ENCODE results near the gene PPFIA2. TPM values are rescaled to one million over a fixed set of nuclear protein-coding genes. Genes with fewer than 3 reads are reported as not detected.

PPFIA2 gene
- total and polyA plus RNA-seq, 9 of the 15 experiments (the other 6 are each of a cell fraction or from before 2014, with no cell fraction given): not detected

DNA sequence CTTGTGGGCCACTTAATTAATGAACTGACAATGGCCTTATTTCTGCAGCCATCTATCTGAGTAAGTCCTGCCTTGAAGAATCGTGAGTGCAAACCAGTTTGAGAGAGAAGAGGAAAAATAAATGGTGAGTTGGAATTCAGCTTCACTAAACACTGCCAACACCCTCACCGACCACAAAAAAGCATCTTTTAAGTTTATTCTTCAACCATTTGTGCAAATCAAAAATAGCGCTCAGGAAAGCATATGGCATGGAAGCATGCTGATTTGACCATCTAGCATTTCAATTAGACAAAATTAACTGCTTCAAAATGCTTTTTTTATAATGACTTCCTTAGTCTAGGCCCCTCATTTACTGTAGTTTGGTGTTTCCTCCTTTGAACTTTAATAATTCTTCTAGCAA lies 294.0 kb downstream of the PPFIA2 start:
- intact Hi-C loops (cut with micrococcal nuclease): no loop called here
- Histone ChIP-seq H2AFZ (ENCODE audit: low read depth, low read length) (no peak overlapping the region), H3K9me3 (replicated peaks; ENCODE audit: control insufficient read depth, insufficient read depth, low read depth, low read length) (no peaks in the 10 kb centered on the region), H3K27ac (ENCODE audit: extremely low read depth, low read depth, low read length) (no peak overlapping the region), H3K27me3 (ENCODE audit: control insufficient read depth in 2 of 2, insufficient read depth in 2 of 2, low read length in 2 of 2) (no peaks in the 10 kb centered on the region), H3K9me1 (ENCODE audit: control insufficient read depth, insufficient read depth, low read length) (no peaks in the 10 kb centered on the region), H3K4me3 (no peak overlapping the region), H3K4me2 (ENCODE audit: insufficient read depth, low read length) (no peak overlapping the region), H3K36me3 (ENCODE audit: control insufficient read depth, insufficient read depth, low read length) (no peaks in the 10 kb centered on the region), H4K20me1 (replicated peaks; ENCODE audit: control insufficient read depth, insufficient read depth, low read length) (no peaks in the 10 kb centered on the region), H3K9ac (ENCODE audit: insufficient read depth in 1 of 2, low read depth in 2 of 2, low read length in 2 of 2) (no peak overlapping the region), H3K79me2 (ENCODE audit: control insufficient read depth, insufficient read depth, low read length) (no peaks in the 10 kb centered on the region), H3K4me1 (replicated peaks in 1 of 2; ENCODE audit: control insufficient read depth in 2 of 2, insufficient read depth in 2 of 2, low read length in 2 of 2) (no peaks in the 10 kb centered on the region)
- DNase-seq (ENCODE audit: extremely low read depth in 1 of 4, low spot score in 3 of 4): no peak
- in situ Hi-C loops (cut with MboI): no loop called here
- BruUV-seq (replicated peaks): no TSS peak
- no peak for TF ChIP-seq PHB (CRISPR knock-in tag; IDR thresholded peaks at IDR 0.05)
- no peak for TF ChIP-seq PURB (CRISPR knock-in tag; IDR thresholded peaks at IDR 0.05; ENCODE audit: low read depth)
- no peak for TF ChIP-seq NELFE (IDR thresholded peaks at IDR 0.05; ENCODE audit: insufficient read depth, insufficient read length)
- no peak for TF ChIP-seq SAFB2 (IDR thresholded peaks at IDR 0.05; ENCODE audit: borderline replicate concordance, low read depth, low read length, severe bottlenecking)
- no peak for TF ChIP-seq ZNF282 (CRISPR knock-in tag; IDR thresholded peaks at IDR 0.05)
- no peak for TF ChIP-seq ELF4 (CRISPR knock-in tag; IDR thresholded peaks at IDR 0.05)
- TF ChIP-seq ZC3H4 (CRISPR knock-in tag; IDR thresholded peaks at IDR 0.05; ENCODE audit: borderline replicate concordance): no peak
- TF ChIP-seq MCM5 (IDR thresholded peaks at IDR 0.05; ENCODE audit: low read depth): no peak
- no peak for TF ChIP-seq CHD2 (IDR thresholded peaks at IDR 0.05; ENCODE audit: low read depth, low read length)
- no peak for TF ChIP-seq ZKSCAN8 (CRISPR knock-in tag; IDR thresholded peaks at IDR 0.05)
- TF ChIP-seq KDM5B (IDR thresholded peaks at IDR 0.05; ENCODE audit: insufficient replicate concordance, low read depth, low read length): no peak
- TF ChIP-seq DNMT1 (IDR thresholded peaks at IDR 0.05): no peak
- no peak for TF ChIP-seq ZNF347 (CRISPR knock-in tag; IDR thresholded peaks at IDR 0.05; ENCODE audit: low read depth)
- no peak for TF ChIP-seq HNRNPH1 (optimal IDR thresholded peaks at IDR 0.05; ENCODE audit: low read depth, low read length)
- no peak for TF ChIP-seq HDAC1 (IDR thresholded peaks at IDR 0.05)
- TF ChIP-seq ZNF764 (CRISPR knock-in tag; IDR thresholded peaks at IDR 0.05; ENCODE audit: low read depth): no peak
- no peak for TF ChIP-seq PHF20 (IDR thresholded peaks at IDR 0.05; ENCODE audit: partially characterized antibody)
- TF ChIP-seq DDX20 (tag; IDR thresholded peaks at IDR 0.05; ENCODE audit: low read depth): no peak
- no peak for TF ChIP-seq RBM39 (optimal IDR thresholded peaks at IDR 0.05; ENCODE audit: low read depth, low read length)
- TF ChIP-seq, protein P1, sequence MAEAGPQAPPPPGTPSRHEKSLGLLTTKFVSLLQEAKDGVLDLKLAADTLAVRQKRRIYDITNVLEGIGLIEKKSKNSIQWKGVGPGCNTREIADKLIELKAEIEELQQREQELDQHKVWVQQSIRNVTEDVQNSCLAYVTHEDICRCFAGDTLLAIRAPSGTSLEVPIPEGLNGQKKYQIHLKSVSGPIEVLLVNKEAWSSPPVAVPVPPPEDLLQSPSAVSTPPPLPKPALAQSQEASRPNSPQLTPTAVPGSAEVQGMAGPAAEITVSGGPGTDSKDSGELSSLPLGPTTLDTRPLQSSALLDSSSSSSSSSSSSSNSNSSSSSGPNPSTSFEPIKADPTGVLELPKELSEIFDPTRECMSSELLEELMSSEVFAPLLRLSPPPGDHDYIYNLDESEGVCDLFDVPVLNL (CRISPR knock-in tag; IDR thresholded peaks at IDR 0.05; ENCODE audit: low read depth): no peak
- ATAC-seq: no peak
- ChIA-PET POLR2A (no interaction called here), CTCF (ENCODE audit: low intra/inter-chr PET ratio) (no interaction called here)
- FAIRE-seq: no peak
- 5% methylated on average over 3 of the region's 3 CpGs for WGBS (ENCODE audit: insufficient coverage, low coverage, missing lambda C conversion rate)
